ENCODE data around the gene PRSS57. TPM values are rescaled to one million over a fixed set of nuclear protein-coding genes. Genes with fewer than 3 reads are reported as not detected.

Gene PRSS57
- total and polyA plus RNA-seq, 2 of the 13 experiments (the other 11 are each of a cell fraction or from before 2014, with no cell fraction given): 0.12 TPM; not detected in 1

GRCh38 chr19:663682-664117, 31.6 kb downstream of the PRSS57 start (continued):
- TF ChIP-seq FOXO4 (CRISPR knock-in tag; conservative IDR thresholded peaks at IDR 0.05) (no peak), AFF4 (CRISPR knock-in tag; IDR thresholded peaks at IDR 0.05) (no peak), ZNF224 (CRISPR knock-in tag; IDR thresholded peaks at IDR 0.05) (no peak), CENPX (CRISPR knock-in tag; IDR thresholded peaks at IDR 0.05) (no peak), ZNF616 (CRISPR knock-in tag; IDR thresholded peaks at IDR 0.05; ENCODE audit: low read depth) (no peak), JUNB (CRISPR knock-in tag; IDR thresholded peaks at IDR 0.05; ENCODE audit: borderline replicate concordance) (no peak), ZFX (CRISPR knock-in tag; IDR thresholded peaks at IDR 0.05; ENCODE audit: low read depth) (no peak), ZNF446 (CRISPR knock-in tag; IDR thresholded peaks at IDR 0.05) (no peak), ZC3H13 (CRISPR knock-in tag; IDR thresholded peaks at IDR 0.05) (no peak), MAFK (conservative IDR thresholded peaks at IDR 0.05 in 1 of 2, IDR thresholded peaks at IDR 0.05 in 1 of 2; ENCODE audit: low read length in 2 of 2) (no peak), ZKSCAN8 (CRISPR knock-in tag; IDR thresholded peaks at IDR 0.05; ENCODE audit: borderline replicate concordance) (no peak), KLF13 (CRISPR knock-in tag; IDR thresholded peaks at IDR 0.05) (no peak), MAFF (IDR thresholded peaks at IDR 0.05; ENCODE audit: low read depth, low read length) (no peak), RXRA (CRISPR knock-in tag; IDR thresholded peaks at IDR 0.05) (peak; percentile 75), ZNF441 (CRISPR knock-in tag; IDR thresholded peaks at IDR 0.05; ENCODE audit: borderline replicate concordance) (no peak), CCAR2 (optimal IDR thresholded peaks at IDR 0.05; ENCODE audit: low read depth, low read length) (no peak), ZNF709 (CRISPR knock-in tag; IDR thresholded peaks at IDR 0.05) (no peak), SMAD9 (CRISPR knock-in tag; IDR thresholded peaks at IDR 0.05) (no peak), KDM1A (CRISPR knock-in tag; IDR thresholded peaks at IDR 0.05) (no peak), ZNF292 (CRISPR knock-in tag; IDR thresholded peaks at IDR 0.05; ENCODE audit: borderline replicate concordance, low read depth) (peak; percentile 89), HNF1A (IDR thresholded peaks at IDR 0.05; ENCODE audit: low read depth) (no peak), HNF1A (CRISPR knock-in tag; IDR thresholded peaks at IDR 0.05; ENCODE audit: borderline replicate concordance) (no peak), SALL2 (CRISPR knock-in tag; IDR thresholded peaks at IDR 0.05) (no peak)

Measured in HepG2 (cell line).